Globus pallidus (tissue), 1 donor: Measurements from ENCODE around the gene NOX4.
"Not testable (repeated sequence)": the region's sequence is repeated elsewhere in the genome, so short reads cannot be mapped to it uniquely, and the experiment has no call there.

Experiments used
- DNase-seq: peaks from one replicate; pipeline ENCODE4 v3.0.0-alpha.2; 2015; ENCODE audit warnings: low spot score

The NOX4 gene

DNA sequence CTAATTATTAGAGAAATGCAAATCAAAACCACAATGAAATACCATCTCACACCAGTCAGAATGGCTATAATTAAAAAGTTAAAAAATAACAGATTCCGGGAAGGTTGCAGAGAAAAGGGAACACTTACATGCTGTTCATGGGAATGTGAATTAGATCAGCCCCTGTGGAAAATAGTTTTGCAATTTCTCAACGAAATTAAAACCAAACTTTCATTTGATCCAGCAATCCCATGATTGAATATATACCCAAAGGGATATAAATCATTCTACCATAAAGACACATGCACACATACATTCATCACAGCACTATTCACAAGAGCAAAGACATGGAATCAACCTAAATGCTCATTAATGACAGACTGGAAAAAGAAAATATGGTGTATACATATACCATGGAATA lies 32.5 kb downstream of the NOX4 start:
- DNase-seq, result no peak

DNA sequence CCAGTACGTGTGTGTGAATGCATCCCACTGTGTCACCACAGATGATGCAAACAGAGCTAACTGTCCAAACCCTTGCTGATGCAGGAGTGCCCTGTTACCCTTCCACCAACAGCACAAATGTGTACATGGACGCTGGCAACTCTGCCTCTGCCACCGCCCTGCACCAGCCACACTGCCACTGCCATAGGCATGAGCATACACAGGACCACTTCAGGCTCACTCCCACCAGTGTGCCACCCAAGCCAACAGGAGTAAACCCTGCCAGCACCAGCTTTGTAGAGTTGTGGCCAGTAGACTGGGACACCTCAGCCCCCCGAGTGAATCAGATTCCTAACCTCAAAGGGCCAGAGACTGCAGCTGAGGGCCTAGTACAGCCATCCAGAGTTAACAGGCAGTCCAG lies 34.0 kb downstream of the NOX4 start:
- DNase-seq, result no peak

DNA sequence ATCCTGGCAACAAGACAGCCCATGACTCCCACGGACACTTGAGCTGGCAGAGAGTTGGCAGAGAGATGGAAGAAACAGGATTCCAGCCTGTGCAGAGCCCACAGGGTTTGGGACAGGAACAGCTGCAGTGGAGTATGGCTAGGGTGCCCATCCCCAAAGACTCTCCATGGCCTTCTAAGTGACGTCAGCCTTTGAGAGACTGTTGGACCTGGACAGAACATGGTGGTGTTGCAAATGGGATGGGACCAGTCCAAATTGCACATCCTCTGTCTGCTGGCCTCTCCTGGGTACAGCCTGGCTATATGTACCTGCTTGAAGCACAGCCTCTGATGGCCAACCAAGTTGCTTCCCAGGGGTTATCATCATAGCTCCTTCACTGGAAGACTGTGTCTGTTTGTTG lies 34.5 kb downstream of the NOX4 start:
- DNase-seq, result no peak

DNA sequence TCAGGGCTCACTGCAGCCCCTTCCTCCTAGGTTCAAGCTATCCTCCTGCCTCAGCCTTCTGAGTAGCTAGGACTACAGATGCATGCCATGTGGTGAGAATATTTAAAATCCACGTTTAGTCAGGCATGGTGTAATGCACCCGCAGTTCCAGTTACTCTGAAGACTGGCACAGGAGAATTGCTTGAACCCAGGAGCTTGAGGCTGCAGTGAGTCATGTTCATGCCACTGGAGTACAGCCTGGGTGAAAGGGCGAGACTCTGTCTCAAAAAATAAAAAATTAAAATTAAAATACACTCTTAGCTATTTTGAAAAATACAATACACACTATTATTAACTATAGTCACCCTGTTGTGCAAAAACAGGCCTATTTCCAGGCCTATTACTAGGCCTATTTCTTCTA lies 38.4 kb downstream of the NOX4 start:
- DNase-seq, result no peak

DNA sequence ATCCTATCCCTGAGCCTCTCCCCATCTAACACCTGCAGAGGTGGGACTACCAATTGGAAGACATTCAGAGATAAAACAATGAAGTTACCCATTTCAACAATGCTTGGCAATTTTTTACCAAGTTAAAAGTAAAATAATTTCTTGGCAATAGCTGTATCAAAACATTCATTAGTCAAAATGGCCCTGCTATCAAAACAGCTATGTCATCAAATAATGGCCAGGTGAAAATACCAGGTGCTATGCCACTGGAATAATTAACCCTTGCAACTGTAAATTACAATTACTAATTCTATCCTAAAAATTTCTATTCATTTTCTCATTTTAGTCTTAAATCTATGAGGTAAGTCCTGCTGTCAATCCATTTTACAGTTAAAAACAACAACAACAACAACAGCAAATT lies 43.3 kb downstream of the NOX4 start:
- DNase-seq, result no peak

DNA sequence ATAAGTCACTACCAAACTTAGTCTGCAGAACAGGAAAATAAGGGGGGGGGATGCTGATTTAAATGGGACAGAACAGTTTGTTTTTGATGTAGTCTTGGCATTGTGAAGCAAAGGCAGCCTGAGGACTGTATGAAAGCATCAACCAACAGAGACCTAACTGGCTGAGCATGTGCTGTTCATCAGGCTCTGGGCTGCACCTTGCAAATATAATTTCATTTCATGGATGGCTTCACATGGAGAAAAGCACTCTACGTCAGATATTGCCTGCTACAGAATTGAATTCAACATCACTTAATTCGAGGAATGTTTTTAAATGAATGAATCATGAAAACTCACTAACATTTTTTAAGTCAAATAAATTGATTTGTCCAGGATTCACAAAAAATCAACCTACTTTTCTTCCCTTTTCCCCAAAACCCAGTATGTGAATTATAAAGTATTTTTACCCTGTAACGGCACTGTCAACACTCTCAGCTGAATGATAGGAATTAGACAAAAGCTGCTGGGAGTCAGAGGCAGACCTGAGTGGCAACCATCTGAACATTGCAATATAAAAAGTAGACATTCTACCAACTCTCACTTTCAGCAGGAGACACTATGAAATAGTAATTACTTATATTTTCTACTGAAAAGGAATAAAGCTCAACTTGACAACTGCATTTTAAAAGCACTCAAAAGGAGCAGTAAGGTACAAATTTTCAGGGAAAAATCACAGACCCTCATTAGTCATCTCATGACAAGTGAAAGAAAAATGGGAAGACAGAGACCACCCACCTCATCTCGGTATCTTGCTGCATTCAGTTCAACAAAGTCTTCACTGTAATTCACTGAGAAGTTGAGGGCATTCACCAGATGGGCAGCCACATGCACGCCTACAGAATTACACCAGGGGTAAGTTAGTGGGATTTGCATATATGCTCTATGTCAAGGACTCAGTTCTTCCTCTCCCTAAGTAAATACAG lies 47.5 kb downstream of the NOX4 start:
- peak; percentile 8 for DNase-seq

DNA sequence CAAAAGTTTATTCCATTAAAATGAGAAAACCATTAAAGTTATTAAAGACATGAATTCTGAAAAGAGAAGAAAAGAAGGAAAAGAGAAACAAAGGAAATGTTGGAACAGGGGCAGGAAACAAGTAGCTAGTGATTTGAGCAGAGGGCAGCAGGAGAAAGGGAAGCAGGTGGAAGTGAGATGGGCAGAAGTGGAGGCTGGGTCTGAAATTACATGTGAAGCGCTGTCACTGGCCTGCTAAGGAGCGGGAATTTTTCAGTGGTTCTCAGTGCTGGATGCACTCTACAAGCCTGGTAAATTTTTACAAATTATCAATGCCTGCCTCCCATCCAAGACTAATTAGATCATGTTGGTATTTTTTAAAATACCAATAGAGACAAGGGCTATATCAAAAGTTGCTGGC lies 48.4 kb downstream of the NOX4 start:
- DNase-seq, result no peak

DNA sequence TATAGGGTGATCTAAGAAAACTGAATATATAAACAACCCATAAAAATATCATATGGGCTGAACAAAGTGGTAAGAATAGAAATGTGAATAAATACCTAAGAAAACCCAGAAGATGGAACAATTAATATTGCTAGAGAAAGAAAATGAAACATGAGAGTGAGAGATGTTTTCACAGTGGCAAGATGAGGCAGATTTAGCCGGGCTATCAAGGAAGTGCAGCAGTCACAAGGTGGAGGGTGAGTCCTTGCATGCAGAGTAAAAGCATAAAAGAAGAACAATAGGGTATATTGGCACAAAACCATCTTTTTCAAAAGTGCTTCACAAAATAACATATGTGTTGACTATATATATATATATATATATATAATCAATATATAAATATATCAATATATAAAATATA lies 49.6 kb downstream of the NOX4 start:
- no peak for DNase-seq

DNA sequence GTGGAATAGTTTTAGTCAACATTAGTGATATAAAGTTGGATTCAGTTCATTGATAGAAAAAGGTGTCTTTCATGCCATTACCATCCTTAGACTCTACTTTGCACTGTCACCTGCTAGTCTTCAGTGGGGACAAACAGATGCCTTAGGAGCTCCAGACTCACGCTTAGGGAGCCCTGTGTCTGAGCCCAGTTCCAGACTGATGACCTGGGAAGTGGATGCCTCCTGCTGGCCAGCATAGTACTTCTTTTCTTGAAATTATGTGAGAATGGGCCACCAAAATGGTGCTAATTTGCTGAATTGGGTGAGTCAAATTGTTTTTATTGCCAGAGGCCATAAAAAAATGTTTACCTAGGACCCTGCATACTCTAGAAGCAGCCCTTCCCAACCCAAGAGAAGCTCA lies 53.9 kb downstream of the NOX4 start:
- DNase-seq, result no peak

DNA sequence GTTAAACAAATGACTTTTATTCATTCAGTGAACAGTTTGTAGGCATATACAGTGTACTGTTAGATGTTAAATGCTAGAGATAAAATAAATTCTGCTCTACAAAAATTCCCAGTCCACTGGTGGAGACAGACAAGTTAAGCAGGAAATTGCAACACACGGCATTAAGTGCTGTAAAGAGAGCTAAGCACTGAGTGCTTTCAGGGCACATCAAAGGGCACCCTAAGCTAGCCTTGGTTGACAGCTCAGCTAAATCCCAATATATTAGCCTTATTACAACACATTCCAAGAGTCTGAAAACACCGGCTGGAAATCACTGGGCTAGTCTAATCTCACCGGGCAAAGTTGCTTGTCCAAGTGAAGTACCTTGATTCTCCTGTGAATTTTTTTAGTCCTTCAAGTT lies 55.1 kb downstream of the NOX4 start:
- no peak for DNase-seq

DNA sequence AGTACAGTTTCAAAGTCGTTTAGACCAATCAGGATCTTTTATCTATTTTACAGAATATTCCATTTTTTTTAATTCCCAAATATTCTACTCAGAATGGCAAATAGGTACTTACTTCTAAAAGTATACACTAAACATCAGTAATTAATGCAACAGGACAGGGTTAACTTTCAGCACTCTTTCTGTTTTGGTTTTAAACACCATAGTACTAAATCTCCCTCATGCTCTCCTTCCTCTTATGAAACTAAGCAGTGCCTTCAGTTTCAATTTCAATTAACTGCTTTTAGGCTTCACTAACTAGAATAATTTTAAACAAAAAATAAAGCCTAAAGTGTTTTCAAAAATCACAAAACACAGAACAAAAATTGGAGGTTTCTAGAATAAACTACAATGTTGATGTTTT lies 57.9 kb downstream of the NOX4 start:
- DNase-seq, result no peak

DNA sequence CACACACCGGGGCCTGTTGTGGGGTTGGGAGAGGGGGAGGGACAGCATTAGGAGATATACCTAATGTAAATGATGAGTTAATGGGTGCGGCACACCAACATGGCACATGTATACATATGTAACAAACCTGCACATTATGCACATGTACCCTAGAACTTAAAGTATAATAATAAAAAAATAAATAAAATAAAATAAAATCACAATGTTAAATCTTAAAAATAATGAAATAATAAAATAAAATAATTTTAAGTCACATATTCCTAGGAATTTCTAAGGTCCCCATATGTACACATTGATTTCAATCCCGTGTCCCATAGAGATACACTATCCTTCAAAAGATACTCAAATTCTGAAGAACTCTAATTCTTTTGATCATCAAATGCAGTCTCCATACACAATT lies 59.0 kb downstream of the NOX4 start:
- DNase-seq, result not testable (repeated sequence)

DNA sequence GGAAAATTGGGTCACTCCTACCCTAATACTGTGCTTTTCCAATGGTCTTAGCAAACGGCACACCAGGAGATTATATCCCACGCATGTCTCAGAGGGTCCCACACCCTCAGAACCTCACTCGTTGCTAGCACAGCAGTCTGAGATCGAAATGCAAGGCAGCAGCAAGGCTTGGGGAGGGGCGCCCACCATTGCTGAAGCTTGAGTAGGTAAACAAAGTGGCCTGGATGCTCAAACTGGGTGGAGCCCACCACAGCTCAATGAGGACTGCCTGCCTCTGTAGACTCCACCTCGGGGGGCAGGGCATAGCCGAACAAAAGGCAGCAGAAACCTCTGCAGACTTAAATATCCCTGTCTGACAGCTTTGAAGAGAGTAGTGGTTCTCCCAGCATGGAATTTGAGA lies 64.7 kb downstream of the NOX4 start:
- not testable (repeated sequence) for DNase-seq

DNA sequence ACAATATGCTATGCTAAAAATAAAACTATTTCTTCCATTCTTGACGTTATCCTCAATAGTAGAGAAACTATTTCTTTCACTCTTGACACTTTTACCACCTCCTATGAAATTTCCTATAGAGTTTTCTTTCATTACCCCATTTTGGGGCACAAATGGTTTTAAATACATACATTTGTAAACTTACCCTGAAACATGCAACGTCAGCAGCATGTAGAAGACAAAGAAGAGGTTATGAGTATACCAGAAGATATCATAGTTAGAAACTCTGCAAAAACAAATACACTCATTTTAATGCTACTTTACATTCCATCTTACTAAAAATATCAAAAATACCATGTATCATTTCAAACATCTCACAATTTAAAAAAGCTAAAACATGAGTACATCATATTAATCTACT lies 69.5 kb downstream of the NOX4 start:
- DNase-seq, result no peak

DNA sequence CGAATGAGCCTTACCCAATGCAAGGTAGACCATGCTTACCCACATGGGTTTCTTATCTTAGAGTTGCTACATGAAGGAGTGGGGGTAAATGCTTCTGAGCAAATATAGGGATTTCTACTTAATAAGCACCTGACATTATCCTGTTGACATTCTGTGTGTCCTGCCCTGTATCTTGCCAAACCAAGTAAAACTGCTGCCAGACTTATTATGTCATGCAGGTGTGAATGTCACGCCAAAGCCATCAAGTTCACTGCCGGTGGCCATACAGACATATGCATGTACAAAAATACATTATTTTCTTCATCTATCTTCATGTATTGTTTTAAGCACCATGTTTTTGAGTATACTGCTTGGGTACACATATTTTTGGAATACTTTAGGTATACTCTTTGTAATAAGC lies 70.2 kb downstream of the NOX4 start:
- DNase-seq, result no peak

DNA sequence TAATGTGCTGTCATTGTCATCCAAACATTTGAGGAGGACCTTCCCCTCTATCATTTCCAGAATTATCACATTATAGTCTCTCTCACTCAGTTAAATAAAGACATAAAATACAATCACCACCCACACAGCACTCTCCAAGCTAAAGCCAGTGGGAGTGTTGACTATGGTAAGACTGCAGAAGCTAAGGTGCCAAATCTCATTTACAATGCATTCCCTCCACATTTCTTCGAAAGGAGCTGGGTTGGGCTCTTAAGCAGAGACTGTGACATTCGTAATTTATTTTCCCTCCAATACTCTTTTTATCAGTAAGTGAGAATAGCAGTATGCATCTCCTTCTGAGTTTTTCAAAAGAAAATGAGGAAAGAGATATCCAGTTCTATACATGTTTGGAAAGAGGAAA lies 74.2 kb downstream of the NOX4 start:
- no peak for DNase-seq

DNA sequence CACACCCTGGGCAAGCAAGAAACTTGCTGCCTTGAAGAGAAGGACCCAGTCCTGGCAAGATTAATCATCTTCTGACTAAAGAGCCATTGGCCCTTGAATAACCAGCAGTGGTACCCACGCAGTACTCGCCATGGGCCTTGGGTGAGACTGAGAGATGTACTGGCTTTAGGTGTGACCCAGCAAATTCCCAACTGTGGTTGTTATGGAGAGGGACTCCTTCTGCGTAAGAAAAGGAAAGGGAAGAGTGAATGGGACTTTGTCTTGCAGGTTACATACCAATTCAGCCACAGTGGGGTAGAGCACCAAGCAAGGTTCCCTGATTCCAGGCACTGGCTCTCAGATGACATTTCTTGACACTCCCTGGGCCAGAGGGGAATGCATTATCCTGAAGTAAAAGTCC lies 80.1 kb downstream of the NOX4 start:
- DNase-seq, result not testable (repeated sequence)

DNA sequence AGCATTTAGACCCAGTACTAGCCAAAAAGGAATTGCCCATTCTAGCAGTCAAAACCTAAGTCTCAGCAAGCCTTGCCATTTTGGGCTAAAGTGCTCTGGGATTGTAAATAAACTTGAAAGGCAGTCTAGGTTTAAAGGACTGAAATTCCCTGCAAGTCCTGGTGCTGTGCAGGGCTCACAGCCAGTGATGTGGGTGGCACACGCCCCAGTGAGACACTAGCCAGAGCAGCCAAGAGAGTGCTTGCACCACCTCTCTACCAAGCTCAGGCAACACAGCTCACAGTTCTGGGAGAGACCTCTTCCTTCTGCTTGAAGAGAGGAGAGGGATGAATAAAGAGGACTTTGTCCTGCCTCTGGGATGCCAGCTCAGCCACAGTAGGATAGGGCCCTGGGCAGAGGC lies 80.5 kb downstream of the NOX4 start:
- DNase-seq, result not testable (repeated sequence)

DNA sequence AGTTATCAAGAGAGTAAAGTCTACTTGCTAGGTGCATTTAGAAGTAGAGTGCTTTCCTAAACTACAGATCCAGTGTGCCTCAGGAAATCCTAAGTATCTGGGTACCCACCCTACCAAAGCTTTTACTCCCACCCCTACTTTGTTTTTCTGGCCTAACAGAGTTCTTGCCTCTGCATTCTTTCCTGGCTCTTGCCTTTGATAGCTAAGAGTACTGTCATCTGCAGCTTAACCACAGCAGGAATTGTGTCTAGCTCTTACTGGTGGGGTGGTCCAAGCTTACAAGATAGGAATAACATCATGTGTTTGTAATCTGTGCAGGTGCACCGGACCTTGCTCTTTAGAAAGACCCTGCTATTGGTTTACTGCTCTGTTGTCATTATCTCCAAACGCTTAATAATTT lies 82.7 kb downstream of the NOX4 start:
- not testable (repeated sequence) for DNase-seq

DNA sequence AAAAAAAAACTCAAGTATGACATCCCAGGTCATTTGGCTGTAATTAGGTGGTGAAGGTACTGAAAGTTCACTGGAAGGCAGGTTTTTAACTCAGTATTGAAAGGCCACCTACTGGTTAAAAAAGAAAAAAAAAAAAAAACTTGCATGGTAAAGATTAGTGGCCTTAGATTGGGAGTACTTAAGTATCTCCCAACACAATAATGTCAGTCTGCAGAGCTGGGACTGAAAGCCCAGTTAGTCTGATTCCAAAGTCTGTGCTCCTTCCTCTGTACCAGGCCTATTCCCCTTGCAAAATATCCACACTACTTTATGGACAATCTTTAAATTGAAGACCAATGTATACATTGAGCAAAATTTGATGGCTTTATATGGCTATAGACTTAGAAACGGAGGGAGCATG lies 85.5 kb downstream of the NOX4 start:
- DNase-seq, result no peak

DNA sequence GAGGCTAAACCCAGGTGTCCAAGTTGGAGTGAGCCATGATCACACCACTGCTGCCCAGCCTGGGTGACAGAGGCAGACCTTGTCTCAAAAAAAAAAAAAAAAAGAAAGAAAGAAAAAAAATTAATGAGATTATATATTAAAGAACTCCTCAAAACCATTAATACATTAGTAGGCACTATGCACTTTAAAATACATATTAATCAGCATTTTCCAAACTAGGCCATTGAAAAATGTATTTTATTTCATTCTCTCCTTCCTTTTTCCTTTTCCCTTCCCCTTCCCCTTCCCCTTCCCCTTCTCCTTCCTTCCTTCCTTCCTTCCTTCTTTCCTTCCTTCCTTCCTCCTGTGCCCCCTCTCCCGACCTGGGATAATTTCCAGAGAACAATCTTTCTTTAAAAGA lies 99.5 kb downstream of the NOX4 start:
- DNase-seq, result not testable (repeated sequence)

DNA sequence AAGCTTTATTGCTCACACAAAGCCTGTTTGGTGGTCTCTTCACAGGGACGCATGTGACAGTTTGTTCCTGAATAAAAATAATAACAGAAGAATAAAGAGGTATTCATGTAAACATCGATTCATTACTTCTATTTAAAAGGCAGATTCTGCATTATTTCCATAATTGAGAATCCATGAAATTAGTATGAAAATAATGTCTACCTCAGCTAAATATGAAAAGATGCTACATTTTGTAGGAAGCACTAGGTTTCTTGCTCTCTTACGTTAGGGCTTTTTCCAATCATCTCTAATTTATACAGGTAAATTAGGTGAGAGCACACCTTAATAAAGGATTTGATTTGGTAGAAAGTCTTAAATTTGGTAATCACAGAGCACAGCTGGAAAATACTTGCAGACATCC lies 103.7 kb downstream of the NOX4 start:
- DNase-seq, result not testable (repeated sequence)

DNA sequence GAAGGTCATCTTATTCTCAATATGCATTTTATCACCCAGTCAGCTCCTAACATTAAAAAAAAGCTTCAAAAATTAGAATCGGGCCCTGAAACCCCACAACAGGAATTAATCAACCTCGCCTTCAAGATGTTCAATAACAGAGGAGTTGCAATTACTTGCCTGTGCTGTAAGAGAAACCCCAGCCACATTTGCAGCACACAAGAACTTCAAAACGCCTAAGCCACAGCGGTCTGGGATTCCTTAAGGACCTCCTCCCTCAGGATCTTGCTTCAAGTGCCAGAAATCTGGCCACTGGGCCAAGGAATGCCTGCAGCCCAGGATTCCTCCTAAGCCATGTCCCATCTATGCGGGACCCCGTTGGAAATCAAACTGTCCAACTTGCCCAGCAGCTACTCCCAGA lies 108.2 kb downstream of the NOX4 start:
- not testable (repeated sequence) for DNase-seq

DNA sequence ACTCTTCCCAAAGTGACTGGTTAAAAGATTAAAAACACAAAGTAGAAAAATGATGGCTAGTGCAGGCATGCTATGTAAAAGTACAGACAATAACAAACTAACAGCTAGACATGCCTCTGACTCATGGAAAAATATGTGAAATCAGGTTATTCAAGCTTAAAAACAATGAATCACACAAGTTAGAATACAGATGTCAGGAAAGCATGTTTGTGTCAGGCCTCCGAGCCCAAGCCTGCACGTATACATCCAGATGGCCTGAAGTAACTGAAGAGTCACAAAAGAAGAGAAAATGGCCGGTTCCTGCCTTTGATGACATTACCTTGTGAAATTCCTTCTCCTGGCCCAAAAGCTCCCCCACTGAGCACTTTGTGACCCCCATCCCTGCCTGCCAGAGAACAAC lies 110.1 kb downstream of the NOX4 start:
- DNase-seq, result no peak
